GM12892 (cell line): ENCODE measurements around the gene WRNIP1.

ENCODE experiments used
- POLR2A ChIP-seq: IDR thresholded peaks from 2 replicates; pipeline ENCODE4 v1.6.1; 2011; ENCODE audit warnings: low read depth, low read length, control low read depth
- POLR2AphosphoS5 ChIP-seq: IDR thresholded peaks from 2 replicates; pipeline ENCODE4 v1.6.1; 2011; ENCODE audit warnings: low read depth, low read length, control low read depth
- TAF1 ChIP-seq: IDR thresholded peaks from 2 replicates; pipeline ENCODE4 v1.6.1; 2011; ENCODE audit warnings: low read depth, mild to moderate bottlenecking, control low read depth, low read length, borderline replicate concordance

DNA sequence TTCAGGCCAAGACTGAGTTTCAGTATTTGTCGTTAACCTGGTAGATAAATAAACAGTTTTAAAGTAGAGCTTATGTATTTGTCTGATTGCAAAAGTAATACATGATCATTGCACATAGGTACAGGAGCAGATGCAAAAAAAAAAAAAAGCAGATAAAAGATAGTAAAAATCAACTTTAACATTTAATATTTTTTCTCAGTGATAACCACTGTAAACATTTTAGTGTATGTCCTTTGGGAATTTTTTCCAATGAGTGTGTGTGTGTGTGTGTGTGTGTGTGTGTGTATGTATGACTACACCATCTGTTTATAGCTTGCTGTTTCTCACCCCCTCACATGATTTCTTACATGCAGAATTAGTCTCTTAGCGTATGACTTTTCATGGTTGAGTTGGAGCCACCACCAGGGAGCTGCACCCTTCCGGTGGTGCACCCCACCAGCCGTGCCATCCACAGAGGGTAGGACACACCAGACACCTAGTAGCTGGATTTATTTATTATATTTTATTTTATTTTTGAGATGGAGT, 26.3 kb downstream of the WRNIP1 start:
- TF ChIP-seq POLR2A (no peak), POLR2AphosphoS5 (no peak), TAF1 (no peak)
